ENCODE results near the gene ATP5PB. TPM values are rescaled to one million over a fixed set of nuclear protein-coding genes. Genes with fewer than 3 reads are reported as not detected.

ATP5PB gene
- total RNA-seq, 1 experiment from 2014 or later, result 344 TPM

DNA sequence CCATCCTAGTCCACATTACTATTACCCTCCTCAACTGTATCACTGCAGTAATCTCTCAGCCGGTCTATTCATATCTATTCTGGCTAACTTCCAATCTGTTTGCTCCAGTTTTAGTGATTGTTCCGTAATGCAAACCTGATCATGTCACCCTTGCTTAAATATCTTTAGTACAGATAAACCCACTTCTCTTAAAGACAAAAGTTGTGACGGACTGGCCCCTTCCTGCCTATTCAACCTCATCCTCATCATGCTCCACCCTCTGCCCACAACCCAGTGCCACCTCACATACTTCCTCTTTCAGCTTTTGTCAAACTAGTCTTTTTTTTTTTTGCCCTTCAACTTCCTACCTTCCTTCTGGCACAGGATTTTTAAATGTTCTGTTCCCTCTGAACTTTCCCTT is 21.7 kb downstream of the ATP5PB start:
- H3K36me3 ChIP-seq (ENCODE audit: insufficient read depth, low read length, poor library complexity, severe bottlenecking), result no peaks in the 10 kb centered on the region
- BruUV-seq (replicated peaks), result no TSS peak
- no peak overlapping the region for H3K4me3 ChIP-seq (ENCODE audit: low read depth, low read length, poor library complexity, severe bottlenecking)
- TF ChIP-seq, protein P1, sequence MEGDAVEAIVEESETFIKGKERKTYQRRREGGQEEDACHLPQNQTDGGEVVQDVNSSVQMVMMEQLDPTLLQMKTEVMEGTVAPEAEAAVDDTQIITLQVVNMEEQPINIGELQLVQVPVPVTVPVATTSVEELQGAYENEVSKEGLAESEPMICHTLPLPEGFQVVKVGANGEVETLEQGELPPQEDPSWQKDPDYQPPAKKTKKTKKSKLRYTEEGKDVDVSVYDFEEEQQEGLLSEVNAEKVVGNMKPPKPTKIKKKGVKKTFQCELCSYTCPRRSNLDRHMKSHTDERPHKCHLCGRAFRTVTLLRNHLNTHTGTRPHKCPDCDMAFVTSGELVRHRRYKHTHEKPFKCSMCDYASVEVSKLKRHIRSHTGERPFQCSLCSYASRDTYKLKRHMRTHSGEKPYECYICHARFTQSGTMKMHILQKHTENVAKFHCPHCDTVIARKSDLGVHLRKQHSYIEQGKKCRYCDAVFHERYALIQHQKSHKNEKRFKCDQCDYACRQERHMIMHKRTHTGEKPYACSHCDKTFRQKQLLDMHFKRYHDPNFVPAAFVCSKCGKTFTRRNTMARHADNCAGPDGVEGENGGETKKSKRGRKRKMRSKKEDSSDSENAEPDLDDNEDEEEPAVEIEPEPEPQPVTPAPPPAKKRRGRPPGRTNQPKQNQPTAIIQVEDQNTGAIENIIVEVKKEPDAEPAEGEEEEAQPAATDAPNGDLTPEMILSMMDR (conservative IDR thresholded peaks at IDR 0.05; ENCODE audit: low read depth, low read length), result no peak
- TF ChIP-seq EZH2 (IDR thresholded peaks at IDR 0.05; ENCODE audit: borderline replicate concordance, low read depth, low read length, poor library complexity, severe bottlenecking), result no peak
- no peaks in the 10 kb centered on the region for H3K9me3 ChIP-seq (ENCODE audit: low read depth, low read length, poor library complexity, severe bottlenecking)
- ChIA-PET CTCF (no interaction called here), POLR2A (ENCODE audit: low non-redundant PET) (no interaction called here)
- no peaks in the 10 kb centered on the region for H3K27me3 ChIP-seq (replicated peaks; ENCODE audit: insufficient read depth, low read depth, low read length, poor library complexity)
- no peaks in the 10 kb centered on the region for H3K4me1 ChIP-seq (ENCODE audit: insufficient read depth, low read length, poor library complexity, severe bottlenecking)
- no peak overlapping the region for H3K27ac ChIP-seq (ENCODE audit: low read depth, low read length, poor library complexity, severe bottlenecking)
- intact Hi-C loops (cut with micrococcal nuclease; ENCODE audit: unreplicated experiment), result no loop called here
- DNase-seq (ENCODE audit: low spot score), result no peak

DNA sequence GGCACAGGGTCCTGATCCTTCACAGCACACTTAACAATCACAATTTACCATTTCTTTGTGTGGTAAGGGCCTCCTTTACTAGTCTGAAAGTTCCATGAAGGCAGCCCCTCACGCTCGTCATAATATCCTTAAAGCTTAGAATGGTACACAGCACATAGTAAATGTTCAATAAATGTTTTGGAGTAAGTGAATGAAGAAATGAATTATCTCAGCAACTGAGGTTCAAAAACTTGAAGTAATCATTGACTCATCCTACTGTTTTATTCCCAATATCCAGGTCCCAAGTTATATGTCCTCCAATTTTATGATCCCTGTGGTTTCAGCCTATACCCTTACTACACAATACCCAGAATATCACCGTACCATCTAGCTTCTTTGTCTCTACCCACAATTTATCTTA is 22.3 kb downstream of the ATP5PB start:
- ChIA-PET POLR2A (ENCODE audit: low non-redundant PET) (no interaction called here), CTCF (no interaction called here)
- BruUV-seq (replicated peaks), result no TSS peak
- Histone ChIP-seq H3K36me3 (ENCODE audit: insufficient read depth, low read length, poor library complexity, severe bottlenecking) (no peaks in the 10 kb centered on the region), H3K9me3 (ENCODE audit: low read depth, low read length, poor library complexity, severe bottlenecking) (no peaks in the 10 kb centered on the region), H3K4me1 (ENCODE audit: insufficient read depth, low read length, poor library complexity, severe bottlenecking) (no peaks in the 10 kb centered on the region), H3K4me3 (ENCODE audit: low read depth, low read length, poor library complexity, severe bottlenecking) (no peak overlapping the region), H3K27me3 (replicated peaks; ENCODE audit: insufficient read depth, low read depth, low read length, poor library complexity) (no peaks in the 10 kb centered on the region), H3K27ac (ENCODE audit: low read depth, low read length, poor library complexity, severe bottlenecking) (no peak overlapping the region)
- DNase-seq (ENCODE audit: low spot score), result no peak
- intact Hi-C loops (cut with micrococcal nuclease; ENCODE audit: unreplicated experiment), result no loop called here
- TF ChIP-seq, protein P1 (conservative IDR thresholded peaks at IDR 0.05; ENCODE audit: low read depth, low read length), result no peak
- TF ChIP-seq EZH2 (IDR thresholded peaks at IDR 0.05; ENCODE audit: borderline replicate concordance, low read depth, low read length, poor library complexity, severe bottlenecking), result no peak

DNA sequence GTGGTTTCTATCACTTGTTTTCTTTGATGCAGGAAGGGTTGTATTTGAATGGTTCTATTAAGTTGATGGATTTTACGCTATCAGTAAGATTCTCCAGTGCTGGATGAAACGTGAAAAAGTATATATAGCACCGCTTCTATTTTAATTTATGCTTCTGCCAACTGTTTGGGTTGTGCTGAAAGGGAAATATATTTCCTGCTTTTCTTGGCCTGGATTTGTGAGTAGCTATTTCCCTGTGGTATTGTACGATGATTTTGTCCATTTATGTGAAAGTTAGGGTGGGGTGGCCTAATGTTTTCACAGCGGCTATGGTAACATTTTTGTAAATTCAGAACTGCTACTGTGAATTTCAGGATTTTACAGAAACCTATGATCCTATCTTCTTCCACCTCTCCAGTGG is 24.8 kb downstream of the ATP5PB start:
- H3K9me3 ChIP-seq (ENCODE audit: low read depth, low read length, poor library complexity, severe bottlenecking), result no peaks in the 10 kb centered on the region
- H3K4me1 ChIP-seq (ENCODE audit: insufficient read depth, low read length, poor library complexity, severe bottlenecking), result no peaks in the 10 kb centered on the region
- no peaks in the 10 kb centered on the region for H3K36me3 ChIP-seq (ENCODE audit: insufficient read depth, low read length, poor library complexity, severe bottlenecking)
- no peaks in the 10 kb centered on the region for H3K27me3 ChIP-seq (replicated peaks; ENCODE audit: insufficient read depth, low read depth, low read length, poor library complexity)
- TF ChIP-seq, protein P1 (conservative IDR thresholded peaks at IDR 0.05; ENCODE audit: low read depth, low read length), result no peak
- no peak for TF ChIP-seq EZH2 (IDR thresholded peaks at IDR 0.05; ENCODE audit: borderline replicate concordance, low read depth, low read length, poor library complexity, severe bottlenecking)
- intact Hi-C loops (cut with micrococcal nuclease; ENCODE audit: unreplicated experiment), result no loop called here
- no peak overlapping the region for H3K27ac ChIP-seq (ENCODE audit: low read depth, low read length, poor library complexity, severe bottlenecking)
- POLR2A ChIA-PET (ENCODE audit: low non-redundant PET), result no interaction called here
- no TSS peak for BruUV-seq (replicated peaks)
- CTCF ChIA-PET, result no interaction called here
- DNase-seq (ENCODE audit: low spot score), result no peak
- H3K4me3 ChIP-seq (ENCODE audit: low read depth, low read length, poor library complexity, severe bottlenecking), result no peak overlapping the region
